Measurements from ENCODE around the gene FXYD3. TPM values are rescaled to one million over a fixed set of nuclear protein-coding genes. Genes with fewer than 3 reads are reported as not detected.
A peak's percentile ranks its signal among the peaks of the same experiment; 100 is the strongest.

Gene FXYD3
- total RNA-seq, 1 donor from 2014 or later = not detected

- peaks cover 3% of the 10 kb centered on the region for H4K20me1 ChIP-seq (ENCODE audit: low read depth)
- H3F3A ChIP-seq (ENCODE audit: low read depth) = peaks cover 39% of the 10 kb centered on the region
- H2AFZ ChIP-seq (replicated peaks) = no peak overlapping the region
- Mint-ChIP-seq H3K4me3 (peak overlapping the region; percentile 77), H3K27me3 (ENCODE audit: insufficient read depth, low read depth) (peaks cover 35% of the 10 kb centered on the region), H3K9me3 (peaks cover 3% of the 10 kb centered on the region), H3K4me1 (peaks cover 54% of the 10 kb centered on the region), H3K36me3 (no peaks in the 10 kb centered on the region), H3K27ac (no peak overlapping the region)
- H3K4me3 ChIP-seq = peak overlapping the region; percentile 13
- H3K4me2 ChIP-seq = peak overlapping the region; percentile 61
- H3K9ac ChIP-seq = no peak overlapping the region
- DNase-seq (ENCODE audit: low spot score) = peak; percentile 96
- H3K79me2 ChIP-seq (ENCODE audit: low read depth) = no peaks in the 10 kb centered on the region
- peaks cover 38% of the 10 kb centered on the region for H3K4me1 ChIP-seq
- no peaks in the 10 kb centered on the region for H3K9me3 ChIP-seq (ENCODE audit: low read depth)
- H3K36me3 ChIP-seq = no peaks in the 10 kb centered on the region
- no peak overlapping the region for H3K27ac ChIP-seq
- H3K27me3 ChIP-seq = peaks cover 58% of the 10 kb centered on the region
- TF ChIP-seq EZH2 (IDR thresholded peaks at IDR 0.05) = no peak
- TF ChIP-seq CTCF (IDR thresholded peaks at IDR 0.05) = peak; percentile 55
- no peak for TF ChIP-seq EZH2phosphoT487 (IDR thresholded peaks at IDR 0.05)
These were observed 25.6 kb downstream of the FXYD3 start for GRCh38 chr19:35140962-35141836.

DNA sequence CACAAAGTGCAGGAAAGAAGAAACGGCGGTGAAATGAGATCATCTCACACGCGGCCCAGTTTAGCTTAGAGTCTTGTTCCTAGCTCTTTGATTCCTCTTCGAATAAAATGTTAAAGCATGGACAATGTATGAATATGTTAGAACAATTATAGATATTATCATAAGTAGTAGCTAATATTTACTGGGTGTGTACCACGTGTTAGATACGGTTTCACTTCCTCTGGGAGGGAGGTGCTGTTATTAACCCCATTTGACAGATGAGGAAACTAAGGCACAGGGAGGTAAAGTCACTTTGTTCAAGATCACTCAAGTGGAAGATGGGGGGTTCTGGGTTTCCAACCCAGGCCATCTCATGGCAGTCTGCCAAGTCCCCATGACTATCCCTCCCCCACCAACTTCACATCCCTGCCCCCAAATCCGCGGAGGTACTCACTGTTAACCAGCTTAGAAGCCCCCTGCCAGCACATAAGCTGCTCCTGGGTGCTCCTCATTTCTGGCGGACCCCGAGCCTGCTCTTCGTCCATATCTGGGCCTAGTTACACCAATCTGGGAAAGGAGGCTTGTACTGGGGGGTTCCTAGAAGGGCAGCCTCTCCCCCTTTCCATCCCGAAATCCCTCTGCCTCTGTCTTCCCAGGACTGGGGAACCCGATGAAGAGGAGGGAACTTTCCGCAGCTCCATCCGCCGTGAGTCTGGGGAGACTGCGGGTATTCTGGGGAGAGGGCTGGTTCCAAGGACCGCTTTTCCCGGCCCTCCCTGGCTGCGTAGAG is 26.4 kb downstream of the FXYD3 start:
- Mint-ChIP-seq H3K9me3 (peaks cover 3% of the 10 kb centered on the region), H3K27ac (no peak overlapping the region), H3K27me3 (ENCODE audit: insufficient read depth, low read depth) (peaks cover 35% of the 10 kb centered on the region), H3K4me1 (peaks cover 53% of the 10 kb centered on the region), H3K36me3 (no peaks in the 10 kb centered on the region), H3K4me3 (peak overlapping the region; percentile 77)
- peak overlapping the region; percentile 59 for H3K4me3 ChIP-seq
- peak overlapping the region; percentile 97 for H2AFZ ChIP-seq (replicated peaks)
- peaks cover 3% of the 10 kb centered on the region for H4K20me1 ChIP-seq (ENCODE audit: low read depth)
- H3K36me3 ChIP-seq = no peaks in the 10 kb centered on the region
- H3F3A ChIP-seq (ENCODE audit: low read depth) = peaks cover 39% of the 10 kb centered on the region
- H3K9me3 ChIP-seq (ENCODE audit: low read depth) = no peaks in the 10 kb centered on the region
- H3K4me2 ChIP-seq = peak overlapping the region; percentile 93
- H3K9ac ChIP-seq = no peak overlapping the region
- H3K4me1 ChIP-seq = peaks cover 38% of the 10 kb centered on the region
- peak; percentile 56 for DNase-seq (ENCODE audit: low spot score)
- peaks cover 58% of the 10 kb centered on the region for H3K27me3 ChIP-seq
- no peak overlapping the region for H3K27ac ChIP-seq
- no peak for TF ChIP-seq EZH2 (IDR thresholded peaks at IDR 0.05)
- TF ChIP-seq CTCF (IDR thresholded peaks at IDR 0.05) = no peak
- no peak for TF ChIP-seq EZH2phosphoT487 (IDR thresholded peaks at IDR 0.05)
- H3K79me2 ChIP-seq (ENCODE audit: low read depth) = no peaks in the 10 kb centered on the region

GRCh38 chr19:35142606-35143230 is 27.1 kb downstream of the FXYD3 start:
- H3F3A ChIP-seq (ENCODE audit: low read depth) = peaks cover 39% of the 10 kb centered on the region
- Mint-ChIP-seq H3K27ac (no peak overlapping the region), H3K4me1 (peaks cover 50% of the 10 kb centered on the region), H3K4me3 (peak overlapping the region; percentile 77), H3K9me3 (peaks cover 3% of the 10 kb centered on the region), H3K27me3 (ENCODE audit: insufficient read depth, low read depth) (peaks cover 35% of the 10 kb centered on the region), H3K36me3 (no peaks in the 10 kb centered on the region)
- H3K27ac ChIP-seq = no peak overlapping the region
- H3K9ac ChIP-seq = no peak overlapping the region
- TF ChIP-seq EZH2 (IDR thresholded peaks at IDR 0.05) = peak; percentile 45
- peak; percentile 37 for TF ChIP-seq EZH2phosphoT487 (IDR thresholded peaks at IDR 0.05)
- TF ChIP-seq CTCF (IDR thresholded peaks at IDR 0.05) = peak; percentile 76
- DNase-seq (ENCODE audit: low spot score) = peak; percentile 84
- peaks cover 38% of the 10 kb centered on the region for H3K4me1 ChIP-seq
- H3K9me3 ChIP-seq (ENCODE audit: low read depth) = no peaks in the 10 kb centered on the region
- peaks cover 58% of the 10 kb centered on the region for H3K27me3 ChIP-seq
- no peaks in the 10 kb centered on the region for H3K36me3 ChIP-seq
- peak overlapping the region; percentile 93 for H3K4me2 ChIP-seq
- peaks cover 3% of the 10 kb centered on the region for H4K20me1 ChIP-seq (ENCODE audit: low read depth)
- peak overlapping the region; percentile 59 for H3K4me3 ChIP-seq
- peak overlapping the region; percentile 97 for H2AFZ ChIP-seq (replicated peaks)
- H3K79me2 ChIP-seq (ENCODE audit: low read depth) = no peaks in the 10 kb centered on the region
